Fibroblast of lung (primary cell): ENCODE data around the gene MICAL2.

ENCODE experiments used
- EZH2 ChIP-seq: IDR thresholded peaks from 2 replicates; pipeline ENCODE4 v1.5.1; 2012; ENCODE audit warnings: low read length, control low read depth, mild to moderate bottlenecking; ENCODE audit errors: missing control alignments
- TF ChIP-seq, protein P1 (sequence below), 2 donors: IDR thresholded peaks in 1 of 2; conservative IDR thresholded peaks in 1 of 2; 1 replicate in 1 of 2; 2 replicates in 1 of 2; pipeline ENCODE4 v1.5.1; 2011 to 2012; ENCODE audit warnings: low read length in 2 of 2, control low read depth in 1 of 2, inconsistent platforms in 1 of 2, low read depth in 1 of 2, mild to moderate bottlenecking in 1 of 2

DNA sequence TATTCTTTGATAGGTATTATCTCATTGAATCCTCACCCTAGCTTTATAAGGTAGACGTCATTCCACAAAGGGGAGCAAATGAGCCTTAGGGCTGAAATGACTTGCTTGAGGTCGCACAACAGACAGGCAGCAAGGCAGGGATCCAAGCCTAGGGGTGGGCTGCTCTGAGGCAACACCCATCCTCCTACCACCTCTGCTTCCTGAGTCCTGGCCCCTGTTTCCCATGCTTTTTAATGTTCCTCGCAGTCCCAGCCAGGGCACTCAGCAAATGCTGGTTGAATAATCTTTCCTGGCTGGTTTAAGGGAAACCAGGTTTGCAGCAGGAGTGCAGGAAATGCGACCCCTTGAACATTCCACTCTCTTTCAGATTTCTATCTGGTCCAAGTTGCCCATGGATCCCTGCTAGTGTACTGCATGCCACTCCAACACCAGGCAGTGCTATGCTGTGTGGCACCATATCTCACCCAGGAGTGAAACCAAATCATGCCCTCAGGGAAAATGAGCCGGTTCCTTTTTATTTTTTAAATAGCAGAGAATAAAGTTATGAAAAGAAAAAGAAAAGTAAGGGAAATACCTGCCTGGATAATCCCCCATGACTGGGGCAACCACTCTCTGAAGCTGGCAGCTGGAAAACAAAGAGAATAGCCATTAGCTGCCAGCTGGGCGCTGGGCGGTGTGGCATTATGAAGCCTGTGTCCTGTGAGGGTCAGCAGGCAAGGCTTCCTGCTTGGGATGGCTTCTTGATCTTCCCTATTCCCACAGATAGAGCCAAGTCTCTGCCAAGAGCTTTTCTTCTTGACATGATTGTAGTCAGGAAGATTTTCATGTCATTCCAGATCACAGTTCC is 21.8 kb downstream of the MICAL2 start:
- TF ChIP-seq, protein P1, sequence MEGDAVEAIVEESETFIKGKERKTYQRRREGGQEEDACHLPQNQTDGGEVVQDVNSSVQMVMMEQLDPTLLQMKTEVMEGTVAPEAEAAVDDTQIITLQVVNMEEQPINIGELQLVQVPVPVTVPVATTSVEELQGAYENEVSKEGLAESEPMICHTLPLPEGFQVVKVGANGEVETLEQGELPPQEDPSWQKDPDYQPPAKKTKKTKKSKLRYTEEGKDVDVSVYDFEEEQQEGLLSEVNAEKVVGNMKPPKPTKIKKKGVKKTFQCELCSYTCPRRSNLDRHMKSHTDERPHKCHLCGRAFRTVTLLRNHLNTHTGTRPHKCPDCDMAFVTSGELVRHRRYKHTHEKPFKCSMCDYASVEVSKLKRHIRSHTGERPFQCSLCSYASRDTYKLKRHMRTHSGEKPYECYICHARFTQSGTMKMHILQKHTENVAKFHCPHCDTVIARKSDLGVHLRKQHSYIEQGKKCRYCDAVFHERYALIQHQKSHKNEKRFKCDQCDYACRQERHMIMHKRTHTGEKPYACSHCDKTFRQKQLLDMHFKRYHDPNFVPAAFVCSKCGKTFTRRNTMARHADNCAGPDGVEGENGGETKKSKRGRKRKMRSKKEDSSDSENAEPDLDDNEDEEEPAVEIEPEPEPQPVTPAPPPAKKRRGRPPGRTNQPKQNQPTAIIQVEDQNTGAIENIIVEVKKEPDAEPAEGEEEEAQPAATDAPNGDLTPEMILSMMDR (conservative IDR thresholded peaks at IDR 0.05 in 1 of 2, IDR thresholded peaks at IDR 0.05 in 1 of 2; ENCODE audit: low read depth in 1 of 2, low read length in 2 of 2): no peak
- TF ChIP-seq EZH2: no peak
